ENCODE data around the gene CYLC2.

CYLC2 gene, protein sequence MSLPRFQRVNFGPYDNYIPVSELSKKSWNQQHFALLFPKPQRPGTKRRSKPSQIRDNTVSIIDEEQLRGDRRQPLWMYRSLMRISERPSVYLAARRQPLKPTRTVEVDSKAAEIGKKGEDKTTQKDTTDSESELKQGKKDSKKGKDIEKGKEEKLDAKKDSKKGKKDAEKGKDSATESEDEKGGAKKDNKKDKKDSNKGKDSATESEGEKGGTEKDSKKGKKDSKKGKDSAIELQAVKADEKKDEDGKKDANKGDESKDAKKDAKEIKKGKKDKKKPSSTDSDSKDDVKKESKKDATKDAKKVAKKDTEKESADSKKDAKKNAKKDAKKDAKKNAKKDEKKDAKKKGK

DNA sequence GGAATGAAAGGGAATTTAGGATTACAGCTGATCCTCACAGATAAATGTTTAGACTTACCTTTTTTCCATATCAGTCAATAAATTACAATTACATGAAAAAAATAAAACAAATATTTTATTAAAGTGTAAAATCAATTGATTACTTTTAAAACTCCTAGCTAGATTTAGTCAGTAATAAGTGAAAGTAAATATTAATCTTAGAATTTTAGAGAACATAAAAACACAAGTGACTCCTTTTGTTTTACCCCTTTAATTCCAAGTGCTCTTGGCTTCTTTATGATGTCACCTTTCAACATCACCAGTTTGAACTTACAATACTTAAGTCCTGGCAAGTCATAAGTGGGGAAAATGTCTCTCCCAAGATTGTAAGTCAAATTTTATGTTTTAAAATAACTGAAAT lies at the start of gene CYLC2:
CYLC2 (plus strand) TSS at position 301 of the 400 bp plus-strand sequence; CDS start at position 349, 48 bp downstream.
- DNase-seq, result no peak

DNA sequence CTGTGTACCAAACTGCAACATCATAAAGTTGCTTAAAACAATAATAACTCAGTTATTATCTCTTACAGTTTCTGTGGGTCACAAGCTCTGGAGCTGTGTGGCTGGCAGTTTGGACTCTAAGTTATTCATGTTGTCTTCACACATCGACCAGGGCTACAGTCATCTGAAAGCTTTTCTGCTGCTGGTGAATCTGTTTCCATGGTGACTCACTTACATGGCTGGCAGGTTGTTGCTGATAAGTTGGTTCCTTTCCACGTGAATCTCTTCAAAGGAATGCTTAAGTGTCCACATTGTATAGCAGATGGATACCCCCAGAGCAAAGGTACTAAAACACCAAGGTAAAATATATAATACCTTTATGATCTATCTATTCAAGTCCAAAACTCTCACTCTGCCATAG lies 44.8 kb upstream of the CYLC2 start:
- no peak for DNase-seq

DNA sequence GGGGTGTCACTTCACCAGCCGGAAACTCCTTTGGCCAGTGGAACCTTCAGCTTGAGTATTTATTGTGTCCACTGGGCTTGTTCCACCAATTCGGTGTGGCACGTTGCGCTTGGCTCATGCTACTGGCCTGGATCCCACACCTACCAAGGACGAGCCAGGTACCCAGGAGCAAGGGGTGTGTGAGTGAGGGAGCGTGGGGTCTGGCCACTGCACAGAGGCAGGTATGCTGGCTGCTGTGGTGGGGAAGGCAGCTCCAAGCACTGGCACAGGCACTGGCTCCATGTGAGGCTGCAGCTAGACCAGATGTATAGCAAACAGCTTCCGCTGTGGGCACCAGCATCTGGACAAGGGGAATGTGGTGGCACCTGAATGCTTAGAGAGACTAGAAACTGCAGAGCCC lies 28.1 kb upstream of the CYLC2 start:
- DNase-seq, result no peak

DNA sequence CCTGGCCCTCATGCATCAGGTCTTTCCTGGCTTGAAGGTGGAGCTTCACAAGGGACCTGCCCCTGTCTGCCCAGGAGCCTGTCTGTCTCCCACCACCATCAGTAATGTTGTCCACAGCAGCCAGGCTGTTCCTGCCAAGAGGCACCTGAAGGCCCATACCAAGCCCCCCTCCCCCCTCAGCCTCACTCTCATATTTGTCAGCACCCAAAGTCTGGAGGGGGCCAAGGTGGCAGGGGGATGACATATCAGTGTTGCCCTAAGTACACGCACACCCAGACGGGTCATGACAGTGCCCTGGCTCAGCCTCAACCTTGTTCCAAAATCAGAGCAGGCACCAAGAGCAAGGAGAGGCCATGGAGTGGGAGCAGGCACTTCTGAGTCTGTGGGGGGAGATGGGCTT lies 27.2 kb upstream of the CYLC2 start:
- no peak for DNase-seq

DNA sequence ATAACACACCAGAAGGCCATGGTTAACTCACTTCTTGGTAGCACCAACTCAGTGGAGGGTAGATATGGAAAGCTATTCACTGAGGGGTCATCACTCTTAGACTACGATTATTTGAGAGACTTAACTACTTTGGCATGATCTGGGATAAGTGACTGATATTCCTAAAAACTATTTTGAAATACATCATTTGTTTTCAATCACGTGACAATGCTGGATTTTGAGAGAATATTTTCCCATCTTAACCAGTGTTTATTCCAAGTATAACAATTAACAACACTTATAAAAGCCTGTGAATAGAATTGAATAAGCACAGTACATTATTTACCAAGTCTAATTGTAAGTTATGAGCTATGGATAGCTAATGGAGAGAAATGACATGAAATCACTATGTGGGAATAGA lies 22.4 kb upstream of the CYLC2 start:
- DNase-seq, result no peak

DNA sequence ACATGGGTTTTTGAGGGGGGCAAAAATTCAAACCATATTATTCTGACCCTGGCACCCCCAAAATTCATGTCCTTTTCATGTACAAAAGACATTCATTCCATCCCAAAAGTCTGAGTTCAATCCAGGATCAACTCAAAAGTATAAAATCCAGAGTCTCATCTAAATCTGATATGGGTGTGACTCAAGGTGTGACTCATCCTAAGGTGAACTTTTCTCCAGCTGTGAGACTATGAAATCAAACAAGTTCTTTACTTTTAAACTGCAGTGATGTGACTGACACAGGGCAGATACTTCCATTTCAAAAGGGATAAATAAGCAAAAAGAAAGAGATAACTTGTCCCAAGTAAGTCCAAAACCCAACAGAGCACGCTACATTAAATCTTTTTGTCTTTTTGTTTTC lies 20.6 kb upstream of the CYLC2 start:
- no peak for DNase-seq

DNA sequence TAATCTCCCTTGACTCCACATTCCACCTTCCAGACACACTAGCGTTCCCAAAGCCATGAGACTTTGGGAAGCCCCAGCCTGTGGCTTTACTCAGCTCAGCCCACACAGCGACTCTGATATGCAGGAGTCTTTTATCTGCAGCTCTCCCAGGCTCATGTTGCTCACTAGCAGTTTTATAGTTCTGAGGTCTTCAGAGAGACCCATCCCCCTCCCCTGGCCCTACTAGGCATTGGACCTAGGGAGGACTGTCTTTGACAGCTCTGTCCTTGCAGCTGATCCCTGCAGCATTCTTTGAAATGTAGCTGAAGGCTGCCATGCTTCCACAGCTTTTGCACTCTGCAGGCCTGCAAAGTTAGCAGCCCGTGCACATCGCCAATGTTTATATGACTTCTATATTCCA lies 19.9 kb upstream of the CYLC2 start:
- DNase-seq, result no peak

DNA sequence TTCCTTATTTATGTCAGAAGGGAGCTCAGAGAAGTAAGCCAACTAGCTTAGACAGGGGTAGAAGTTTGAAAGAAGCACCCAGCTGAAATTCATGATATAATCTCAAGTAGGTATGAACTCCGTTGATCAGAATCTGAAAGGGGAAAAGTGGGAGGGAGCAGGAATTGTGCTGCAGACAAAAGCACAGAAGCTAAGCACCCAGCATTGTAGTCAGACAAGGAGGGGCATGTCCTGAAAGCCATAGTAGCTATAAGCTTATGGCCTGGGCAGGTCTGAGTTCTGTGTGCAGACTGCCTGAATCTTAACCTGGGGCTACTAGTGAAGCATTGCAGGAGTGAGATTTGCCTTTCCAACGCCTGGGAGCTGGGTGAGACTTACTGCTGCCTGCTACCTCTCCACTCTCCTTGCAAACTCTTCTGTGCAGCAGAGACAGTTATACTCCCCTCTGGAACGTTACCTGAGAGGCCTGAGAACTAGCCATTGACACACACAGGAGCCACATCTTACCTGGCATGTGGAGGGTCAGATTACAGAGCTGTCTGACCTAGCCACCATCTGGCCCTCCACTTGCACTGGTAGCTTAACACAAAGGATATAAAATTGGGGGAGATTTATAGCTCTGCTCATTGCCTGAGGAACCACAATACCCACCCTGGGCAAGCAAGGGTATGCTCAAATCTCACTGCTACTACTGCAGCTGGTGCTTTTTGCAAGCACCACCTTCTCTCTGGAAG lies 9.8 kb upstream of the CYLC2 start:
- peak; percentile 36 for DNase-seq

DNA sequence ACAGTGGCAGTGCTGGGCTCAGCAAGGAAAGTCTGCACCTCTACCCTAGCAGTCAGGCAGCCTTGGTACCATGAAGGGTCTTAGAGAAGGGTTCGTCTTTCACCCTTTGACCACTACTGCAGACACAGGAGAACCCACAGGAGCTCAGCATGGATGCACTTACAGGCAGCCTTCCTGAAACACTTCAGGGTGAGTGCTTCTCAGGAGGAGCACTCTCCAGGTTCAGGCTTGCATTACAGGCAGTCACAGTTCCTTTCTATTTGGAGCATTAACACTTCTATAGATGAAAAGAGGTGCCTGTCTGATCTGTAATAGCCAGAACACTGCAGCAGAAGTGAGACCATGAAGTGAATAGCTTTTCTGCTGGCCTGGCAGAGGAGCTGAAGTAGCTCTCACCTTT lies 8.7 kb upstream of the CYLC2 start:
- no peak for DNase-seq

DNA sequence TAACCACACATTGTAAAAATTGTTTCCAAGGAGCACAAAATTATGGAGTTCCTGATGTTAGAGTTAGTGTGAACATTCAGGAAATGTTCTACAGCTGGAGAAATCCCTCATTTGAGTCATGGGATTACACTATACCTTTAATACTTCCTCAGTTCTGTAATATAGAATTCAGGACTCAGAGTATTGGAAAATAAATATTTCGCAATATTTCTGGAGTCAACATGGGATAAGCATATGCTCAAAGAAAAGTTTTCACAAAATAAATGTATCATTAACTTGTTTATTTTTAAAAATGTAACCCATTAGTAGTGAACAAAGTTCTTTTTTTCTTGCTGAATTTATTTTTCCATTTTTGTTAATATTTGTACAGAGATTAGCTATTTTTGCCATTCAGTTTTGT lies 8.6 kb downstream of the CYLC2 start:
- DNase-seq, result no peak

DNA sequence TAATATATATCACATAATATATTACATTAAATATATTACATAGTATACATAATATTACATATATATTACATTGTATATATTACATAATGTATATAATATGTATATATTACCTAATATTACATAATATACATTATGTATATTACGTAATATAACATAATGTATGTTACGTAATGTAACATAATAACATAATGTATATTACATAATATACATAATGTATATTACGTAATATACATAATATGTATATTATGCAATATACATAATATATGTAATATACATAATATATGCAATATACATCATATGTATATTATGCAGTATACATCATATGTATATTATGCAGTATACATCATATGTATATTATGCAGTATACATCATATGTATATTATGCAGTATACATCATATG lies 19.1 kb downstream of the CYLC2 start:
- DNase-seq, result no peak

DNA sequence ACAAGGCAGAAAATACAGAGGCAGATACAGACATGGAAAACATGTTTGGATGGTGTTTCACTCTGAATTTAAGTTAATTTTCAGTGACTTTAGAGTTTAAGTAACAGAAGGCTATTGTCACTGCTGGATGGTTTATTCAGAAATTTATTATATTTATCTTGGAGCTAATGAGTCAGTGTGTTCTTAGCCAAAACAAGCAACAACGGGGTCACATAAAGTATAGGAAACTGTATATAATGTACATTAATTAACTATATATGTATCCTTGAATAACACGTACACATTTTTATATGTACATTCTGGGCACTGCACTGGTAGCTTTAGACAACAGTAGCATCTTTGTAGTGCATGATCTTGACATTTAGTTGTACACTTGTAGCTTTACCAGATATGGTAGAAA lies 30.7 kb downstream of the CYLC2 start:
- no peak for DNase-seq

DNA sequence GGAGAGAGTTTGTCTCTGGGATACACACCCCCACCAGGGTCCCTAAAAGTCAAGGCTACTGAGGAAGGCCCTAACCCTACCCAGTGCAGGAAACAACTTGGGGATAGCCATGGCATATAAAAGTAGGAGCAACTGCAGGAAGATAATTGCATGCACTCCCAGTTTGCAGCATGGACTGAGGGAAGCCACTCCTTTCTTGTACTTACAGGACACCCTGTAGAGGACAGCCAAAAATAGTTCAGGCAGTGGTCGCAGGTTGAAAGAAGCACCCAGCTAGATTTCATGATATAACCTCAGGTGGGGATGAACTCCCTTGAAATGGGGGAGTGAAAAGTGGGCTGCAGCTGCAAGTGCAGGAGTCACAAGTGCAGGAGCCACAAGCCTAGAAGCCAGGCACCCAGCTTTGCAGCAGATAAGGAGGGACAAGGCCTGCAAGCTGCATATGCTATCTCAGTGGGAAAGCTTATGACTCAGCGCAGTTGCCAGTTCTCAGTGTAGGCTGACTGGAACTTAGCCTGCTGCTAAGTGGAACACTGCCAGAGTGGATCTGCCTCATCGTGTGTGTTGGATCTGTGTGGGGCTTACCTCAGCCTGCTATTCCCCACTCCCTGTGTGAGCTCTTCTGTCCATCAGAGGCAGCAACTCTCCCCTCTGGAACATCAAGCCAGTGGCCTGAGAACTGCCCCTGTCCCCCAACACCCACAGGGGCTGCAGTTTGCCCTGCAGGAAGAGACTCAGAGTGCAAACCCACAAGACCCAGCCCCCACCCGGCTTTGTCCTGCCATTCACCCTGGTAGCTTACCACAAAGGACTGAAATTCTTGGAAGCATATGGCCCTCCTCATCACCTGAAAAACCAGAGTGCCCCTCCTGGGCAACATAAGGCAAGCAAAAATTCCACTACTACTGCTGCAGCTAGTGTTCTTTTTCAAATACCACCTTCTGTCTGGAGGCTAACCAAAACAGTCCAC lies 42.7 kb downstream of the CYLC2 start:
- DNase-seq, result no peak

DNA sequence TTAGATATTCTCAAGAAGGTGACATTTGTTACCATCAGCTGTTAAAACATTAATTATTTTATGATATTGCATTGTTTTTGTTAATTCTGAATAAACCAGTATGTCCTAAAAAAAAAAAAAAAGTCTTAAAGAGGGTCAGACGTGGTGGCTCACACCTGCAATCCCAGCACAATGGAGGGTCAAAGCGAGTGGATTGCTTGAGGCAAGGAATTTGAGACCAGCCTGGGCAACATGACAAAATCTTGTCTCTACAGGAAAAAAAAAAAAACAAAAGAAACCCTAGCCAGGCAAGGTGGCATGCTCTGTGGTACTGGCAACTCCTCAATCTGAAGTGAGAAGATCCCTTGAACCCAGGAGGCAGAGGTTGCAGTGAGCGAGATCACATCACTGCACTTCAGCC lies 46.8 kb downstream of the CYLC2 start:
- no peak for DNase-seq

All from NCI-H510A (cell line).